Fibroblast of pulmonary artery (primary cell): ENCODE data around the gene WDR17.

ENCODE experiments used
- DNase-seq: peaks from one replicate; pipeline ENCODE4 v3.0.0-alpha.2; 2010; ENCODE audit warnings: low read depth
- H3K4me3 ChIP-seq: replicated peaks from 2 replicates; pipeline ENCODE4 v1.5.1; 2011; ENCODE audit warnings: low read depth, mild to moderate bottlenecking, control low read depth, low read length, moderate library complexity
- CTCF ChIP-seq: IDR thresholded peaks from 2 replicates; pipeline ENCODE4 v1.5.1; 2011; ENCODE audit warnings: mild to moderate bottlenecking, control low read depth, low read length, inconsistent platforms; ENCODE audit errors: missing control alignments

The WDR17 gene

GRCh38 chr4:176066757-176067156, 1.1 kb downstream of the WDR17 start:
- no peak for DNase-seq
- H3K4me3 ChIP-seq, result no peak overlapping the region
- no peak for TF ChIP-seq CTCF

- no peak for DNase-seq
- H3K4me3 ChIP-seq, result no peak overlapping the region
- no peak for TF ChIP-seq CTCF
Measured at GRCh38 chr4:176077561-176077960, 11.9 kb downstream of the WDR17 start.

- no peak for DNase-seq
Measured at GRCh38 chr4:176084769-176085168, 19.1 kb downstream of the WDR17 start.

GRCh38 chr4:176090115-176090514, 24.5 kb downstream of the WDR17 start:
- no peak for DNase-seq
- no peak for TF ChIP-seq CTCF
- no peak overlapping the region for H3K4me3 ChIP-seq

More at GRCh38 chr4:176084769-176085168, 19.1 kb downstream of the WDR17 start:
- TF ChIP-seq CTCF, result no peak
- H3K4me3 ChIP-seq, result no peak overlapping the region

GRCh38 chr4:176099314-176099713, 33.7 kb downstream of the WDR17 start:
- H3K4me3 ChIP-seq, result no peak overlapping the region
- DNase-seq, result no peak
- TF ChIP-seq CTCF, result peak; percentile 19

GRCh38 chr4:176102414-176103063, 36.9 kb downstream of the WDR17 start:
- no peak for TF ChIP-seq CTCF
- DNase-seq, result no peak
- H3K4me3 ChIP-seq, result no peak overlapping the region

- H3K4me3 ChIP-seq, result no peak overlapping the region
- TF ChIP-seq CTCF, result no peak
- DNase-seq, result no peak
Measured at GRCh38 chr4:176107695-176108094, 42.1 kb downstream of the WDR17 start.
